Gastroesophageal sphincter (tissue), 4 donors: ENCODE data around the gene CNTROB. TPM values are rescaled to one million over a fixed set of nuclear protein-coding genes. Genes with fewer than 3 reads are reported as not detected.

Experiments used
- ATAC-seq: fragments of 150-250 bp; one replicate; pipeline ENCODE4 v1.9.1; 2016; ENCODE audit warnings: mild to moderate bottlenecking, moderate library complexity
- H3K27ac ChIP-seq, 4 donors: fragments of 200-600 bp; sonication (generic) in 3 of 4; 1 replicate in 3 of 4; 2 replicates in 1 of 4; pipeline ENCODE4 v1.5.1; 2016 to 2019
- H3K27me3 ChIP-seq: fragments of 200-600 bp; sonication (generic); one replicate; pipeline ENCODE4 v1.5.1; 2019
- H3K36me3 ChIP-seq, 2 donors: fragments of 200-600 bp; sonication (generic); one replicate each; pipeline ENCODE4 v1.5.1; 2019; ENCODE audit warnings: control low read depth in 1 of 2
- H3K4me1 ChIP-seq, 3 donors: fragments of 200-600 bp; sonication (generic); 1 replicate in 2 of 3; 2 replicates in 1 of 3; pipeline ENCODE4 v1.5.1; 2016 to 2019; ENCODE audit warnings: control low read depth in 2 of 3
- H3K4me3 ChIP-seq, 2 donors: fragments of 200-600 bp; sonication (generic); one replicate each; pipeline ENCODE4 v1.5.1; 2019; ENCODE audit warnings: mild to moderate bottlenecking in 1 of 2, moderate library complexity in 1 of 2
- H3K9me3 ChIP-seq, 3 donors: fragments of 200-600 bp; sonication (generic); one replicate each; pipeline ENCODE4 v1.5.1; 2017 to 2019; ENCODE audit warnings: control low read depth in 2 of 3
- EP300 ChIP-seq: sonication (generic); formaldehyde crosslinking; IDR thresholded peaks from one replicate; pipeline ENCODE4 v1.6.1; 2017; ENCODE audit warnings: antibody characterized with exemption, mild to moderate bottlenecking
- POLR2A ChIP-seq, 2 donors: fragments of 450-650 bp; IDR thresholded peaks; one replicate each; pipeline ENCODE4 v1.6.1; 2017; ENCODE audit warnings: antibody characterized with exemption in 2 of 2, mild to moderate bottlenecking in 2 of 2, moderate library complexity in 1 of 2
- POLR2AphosphoS5 ChIP-seq: sonication (generic); formaldehyde crosslinking; IDR thresholded peaks from one replicate; pipeline ENCODE4 v1.6.1; 2017; ENCODE audit warnings: antibody characterized with exemption
- WGBS, 2 donors: methylation state at CpG; one replicate each; pipeline ENCODE4 v1.1.5; 2018; ENCODE audit warnings: low coverage in 1 of 2; 5-methylcytosine and 5-hydroxymethylcytosine counted together
- total RNA-seq, 4 donors: library from RNA; depleted of rRNA; stranded (reverse); fragments of >200 nt; gene quantifications; one replicate each; pipeline ENCODE4 v1.1.0, GENCODE V29; 2016
- TF ChIP-seq, protein P1 (sequence below), 4 experiments: fragments of 200-600 bp in 2 of 4; fragments of 450-650 bp in 2 of 4; sonication (generic) in 1 of 4; IDR thresholded peaks; one replicate each; pipeline ENCODE4 v1.5.1; 2017 to 2019; ENCODE audit warnings: antibody characterized with exemption in 4 of 4, mild to moderate bottlenecking in 2 of 4, moderate library complexity in 2 of 4

The CNTROB gene
- total RNA-seq, 4 donors from 2014 or later = 15.6 to 31.8 (median 18.2) TPM

DNA sequence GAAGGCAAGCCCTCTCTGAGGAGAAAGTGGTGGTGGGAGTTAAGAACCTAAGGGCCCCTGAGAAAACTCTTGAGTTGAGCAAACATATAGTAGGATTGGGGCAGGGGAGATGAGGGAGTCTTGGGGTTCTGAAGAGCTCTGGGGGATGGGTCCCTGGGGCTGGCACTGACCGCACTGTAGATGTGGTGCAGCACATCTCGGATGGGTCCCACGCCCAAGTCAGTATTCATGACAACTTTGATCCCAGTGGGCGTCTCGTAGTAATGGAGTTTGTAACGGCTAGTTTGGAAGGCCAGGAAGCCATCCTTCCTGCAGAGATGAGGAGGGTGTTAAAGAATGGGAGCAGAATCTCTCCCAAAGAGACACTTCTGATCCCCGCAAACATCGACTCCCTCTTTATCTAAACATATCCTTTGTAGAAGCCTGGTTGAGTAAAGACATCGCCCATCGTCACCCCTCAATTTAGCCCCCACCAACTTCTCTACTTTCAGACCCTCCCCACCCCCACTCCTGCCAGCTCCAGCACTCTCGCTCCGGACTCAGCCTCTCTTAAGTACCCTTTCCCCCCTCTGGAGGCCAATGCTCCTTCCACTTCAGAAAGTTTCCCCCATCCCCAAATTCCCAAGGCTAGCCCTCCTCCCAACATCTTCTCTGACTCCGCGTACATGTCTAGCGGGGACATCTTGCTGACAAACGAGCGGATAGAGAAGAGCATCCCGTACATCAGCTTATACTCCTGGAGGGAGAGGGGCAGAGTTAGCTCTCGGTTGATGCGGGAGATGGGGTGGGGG is 970 bp upstream of the CNTROB start:
- TF ChIP-seq EP300 (no peak), POLR2A (IDR thresholded peaks at IDR 0.05) (no peak), POLR2AphosphoS5 (no peak)
- TF ChIP-seq, protein P1, sequence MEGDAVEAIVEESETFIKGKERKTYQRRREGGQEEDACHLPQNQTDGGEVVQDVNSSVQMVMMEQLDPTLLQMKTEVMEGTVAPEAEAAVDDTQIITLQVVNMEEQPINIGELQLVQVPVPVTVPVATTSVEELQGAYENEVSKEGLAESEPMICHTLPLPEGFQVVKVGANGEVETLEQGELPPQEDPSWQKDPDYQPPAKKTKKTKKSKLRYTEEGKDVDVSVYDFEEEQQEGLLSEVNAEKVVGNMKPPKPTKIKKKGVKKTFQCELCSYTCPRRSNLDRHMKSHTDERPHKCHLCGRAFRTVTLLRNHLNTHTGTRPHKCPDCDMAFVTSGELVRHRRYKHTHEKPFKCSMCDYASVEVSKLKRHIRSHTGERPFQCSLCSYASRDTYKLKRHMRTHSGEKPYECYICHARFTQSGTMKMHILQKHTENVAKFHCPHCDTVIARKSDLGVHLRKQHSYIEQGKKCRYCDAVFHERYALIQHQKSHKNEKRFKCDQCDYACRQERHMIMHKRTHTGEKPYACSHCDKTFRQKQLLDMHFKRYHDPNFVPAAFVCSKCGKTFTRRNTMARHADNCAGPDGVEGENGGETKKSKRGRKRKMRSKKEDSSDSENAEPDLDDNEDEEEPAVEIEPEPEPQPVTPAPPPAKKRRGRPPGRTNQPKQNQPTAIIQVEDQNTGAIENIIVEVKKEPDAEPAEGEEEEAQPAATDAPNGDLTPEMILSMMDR (IDR thresholded peaks at IDR 0.05) = no peak
- peaks cover 0 to 21% of the 10 kb centered on the region in 2 donors for H3K36me3 ChIP-seq
- H3K4me3 ChIP-seq = peak overlapping the region; percentile 53 to 62
- H3K9me3 ChIP-seq = no peaks in the 10 kb centered on the region
- 43 to 60% methylated on average over 14 to 17 of the region's 20 CpGs for WGBS, 2 donors
- peaks cover 0 to 49% (median 10%) of the 10 kb centered on the region in 3 donors for H3K4me1 ChIP-seq
- peak overlapping the region in 3 of 4 donors; percentile 83 to 87 (median 86) for H3K27ac ChIP-seq
- ATAC-seq = no peak
- peaks cover 17% of the 10 kb centered on the region for H3K27me3 ChIP-seq

DNA sequence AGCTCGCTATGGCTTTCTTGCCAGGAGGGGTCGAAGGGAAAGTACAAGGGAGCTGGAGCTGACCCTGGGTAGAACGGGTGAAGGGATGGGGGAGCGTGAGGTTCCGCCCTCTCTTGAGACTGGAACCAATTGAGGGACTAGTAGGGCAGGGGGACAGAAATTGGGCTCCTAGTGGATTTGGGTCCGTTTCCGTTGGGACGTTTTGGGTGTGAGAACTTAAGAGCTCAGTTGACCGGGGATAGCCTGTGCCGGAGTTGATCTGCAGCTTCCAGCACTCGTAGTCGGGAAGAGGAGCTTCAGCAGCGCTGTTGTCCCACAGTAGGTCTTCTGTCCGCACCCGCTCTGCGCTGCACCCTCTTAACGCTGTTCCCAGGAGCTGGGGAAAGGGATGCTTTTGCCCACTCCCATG is 481 bp downstream of the CNTROB start:
- Histone ChIP-seq H3K4me3 (peak overlapping the region; percentile 53 to 62), H3K9me3 (no peaks in the 10 kb centered on the region), H3K27me3 (peaks cover 17% of the 10 kb centered on the region), H3K36me3 (peaks cover 0 to 36% of the 10 kb centered on the region in 2 donors), H3K4me1 (peaks cover 0 to 49% (median 10%) of the 10 kb centered on the region in 3 donors), H3K27ac (peak overlapping the region; percentile 14 to 87 (median 84))
- 0% methylated on average over 4 to 11 of the region's 17 CpGs for WGBS, 2 donors
- peak; percentile 27 for ATAC-seq
- no peak for TF ChIP-seq POLR2A (IDR thresholded peaks at IDR 0.05)
- TF ChIP-seq POLR2AphosphoS5 = no peak
- no peak for TF ChIP-seq EP300
- TF ChIP-seq, protein P1 (IDR thresholded peaks at IDR 0.05) = no peak

DNA sequence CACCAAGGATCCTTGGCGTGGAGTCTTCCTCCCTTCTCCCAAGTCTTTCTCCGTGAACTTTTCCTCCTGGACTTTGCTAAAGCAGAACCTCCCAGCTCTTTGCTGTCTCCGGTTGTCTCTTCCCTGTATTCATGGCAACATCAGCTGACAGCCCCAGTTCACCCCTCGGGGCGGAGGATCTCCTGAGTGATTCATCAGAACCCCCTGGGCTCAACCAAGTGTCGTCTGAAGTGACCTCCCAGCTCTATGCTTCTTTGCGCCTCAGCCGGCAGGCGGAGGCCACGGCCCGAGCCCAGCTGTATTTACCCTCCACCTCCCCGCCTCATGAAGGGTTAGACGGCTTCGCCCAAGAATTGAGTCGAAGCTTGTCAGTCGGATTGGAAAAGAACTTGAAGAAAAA is 943 bp downstream of the CNTROB start:
- Histone ChIP-seq H3K27me3 (peaks cover 17% of the 10 kb centered on the region), H3K9me3 (no peaks in the 10 kb centered on the region), H3K4me3 (peak overlapping the region; percentile 53 to 62), H3K36me3 (peaks cover 0 to 40% of the 10 kb centered on the region in 2 donors), H3K27ac (peak overlapping the region in 3 of 4 donors; percentile 83 to 87 (median 86)), H3K4me1 (peaks cover 0 to 49% (median 10%) of the 10 kb centered on the region in 3 donors)
- 0 to 5% methylated on average over 2 to 11 of the region's 16 CpGs for WGBS, 2 donors
- no peak for TF ChIP-seq POLR2AphosphoS5
- TF ChIP-seq, protein P1 (IDR thresholded peaks at IDR 0.05) = peak in 1 of 4 experiments; percentile 13
- ATAC-seq = no peak

DNA sequence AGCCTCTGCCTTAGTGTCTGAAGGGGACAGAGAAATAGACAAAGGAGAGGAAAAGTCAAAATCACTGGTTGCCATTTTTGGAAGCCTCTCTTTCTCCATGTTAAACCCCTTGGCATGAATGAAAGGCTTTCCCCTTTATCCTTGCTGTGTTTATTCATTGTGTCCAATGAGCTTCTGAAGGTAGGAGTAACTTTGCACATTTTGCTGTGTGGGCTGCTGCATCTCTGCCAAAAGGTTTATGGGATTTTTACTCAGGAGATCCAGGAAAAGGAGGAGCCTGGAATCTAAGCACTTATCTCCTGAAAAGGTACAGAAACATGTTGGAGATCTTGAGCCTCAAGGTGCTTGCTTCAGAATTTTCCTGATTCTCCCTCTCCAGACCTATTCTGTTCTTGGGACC is 3.9 kb downstream of the CNTROB start:
- Histone ChIP-seq H3K36me3 (peaks cover 0 to 61% of the 10 kb centered on the region in 2 donors), H3K4me3 (no peak overlapping the region), H3K27me3 (no peaks in the 10 kb centered on the region), H3K9me3 (no peaks in the 10 kb centered on the region), H3K27ac (no peak overlapping the region), H3K4me1 (peaks cover 0 to 34% (median 10%) of the 10 kb centered on the region in 3 donors)
- TF ChIP-seq POLR2AphosphoS5 (no peak), POLR2A (IDR thresholded peaks at IDR 0.05) (no peak), EP300 (no peak)
- TF ChIP-seq, protein P1 (IDR thresholded peaks at IDR 0.05) = no peak
- ATAC-seq = no peak

DNA sequence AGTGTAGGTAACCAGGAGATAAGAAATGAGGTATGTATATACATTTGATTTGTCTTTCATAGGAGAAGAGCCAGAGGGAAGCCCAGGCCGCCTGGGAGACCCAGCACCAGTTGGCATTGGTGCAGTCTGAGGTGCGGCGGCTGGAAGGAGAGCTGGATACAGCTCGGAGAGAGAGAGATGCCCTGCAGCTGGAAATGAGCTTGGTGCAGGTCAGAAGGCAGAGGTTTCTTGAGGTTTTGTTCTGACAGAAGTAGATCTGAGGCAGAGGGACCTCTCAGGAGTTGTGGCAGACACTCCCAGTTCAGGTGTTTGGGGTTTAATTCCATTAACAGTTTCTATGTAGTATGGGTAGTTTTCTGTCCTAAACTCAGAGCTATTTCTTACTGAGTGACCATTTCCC is 8.0 kb downstream of the CNTROB start:
- no peaks in the 10 kb centered on the region for H3K4me1 ChIP-seq
- no peak overlapping the region for H3K4me3 ChIP-seq
- H3K27ac ChIP-seq = no peak overlapping the region
- H3K27me3 ChIP-seq = no peaks in the 10 kb centered on the region
- peaks cover 0 to 96% of the 10 kb centered on the region in 2 donors for H3K36me3 ChIP-seq
- no peak for ATAC-seq
- no peak for TF ChIP-seq EP300
- TF ChIP-seq, protein P1 (IDR thresholded peaks at IDR 0.05) = no peak
- TF ChIP-seq POLR2A (IDR thresholded peaks at IDR 0.05) = no peak
- no peak for TF ChIP-seq POLR2AphosphoS5
- WGBS, 2 donors = 88 to 96% methylated on average over 4 of the region's 4 CpGs
- H3K9me3 ChIP-seq = no peaks in the 10 kb centered on the region
